RWPE2 (cell line): ENCODE data around the gene PEAR1.

Experiments
- ATAC-seq: fragments of 200-7000 bp; cut with Tn5 transposase; 3 replicates; pipeline ENCODE4 v1.9.1; 2021; ENCODE audit warnings: low read depth
- DNase-seq: peaks from one replicate; pipeline ENCODE4 v3.0.0-alpha.2; 2020; ENCODE audit warnings: low spot score
- H3K27ac ChIP-seq: fragments of 450-650 bp; 2 replicates; pipeline ENCODE4 v1.5.1; 2017; ENCODE audit warnings: mild to moderate bottlenecking; ENCODE audit not compliant: poor library complexity, severe bottlenecking
- H3K27me3 ChIP-seq: fragments of 250-450 bp; sonication (Bioruptor Pico); 2 replicates; pipeline ENCODE4 v1.5.1; 2021; ENCODE audit warnings: mild to moderate bottlenecking, moderate library complexity; ENCODE audit not compliant: insufficient read depth, poor library complexity, severe bottlenecking
- H3K36me3 ChIP-seq: fragments of 250-450 bp; sonication (Bioruptor Pico); 2 replicates; pipeline ENCODE4 v1.5.1; 2020; ENCODE audit warnings: low read depth, mild to moderate bottlenecking, moderate library complexity
- H3K4me1 ChIP-seq: fragments of 250-450 bp; sonication (Bioruptor Pico); 2 replicates; pipeline ENCODE4 v1.5.1; 2021; ENCODE audit warnings: mild to moderate bottlenecking, moderate library complexity; ENCODE audit not compliant: insufficient read depth, poor library complexity, severe bottlenecking
- H3K4me3 ChIP-seq: fragments of 250-450 bp; sonication (Bioruptor Pico); 2 replicates; pipeline ENCODE4 v1.5.1; 2021; ENCODE audit warnings: mild to moderate bottlenecking, moderate library complexity; ENCODE audit not compliant: severe bottlenecking
- H3K9me3 ChIP-seq: fragments of 250-450 bp; sonication (Bioruptor Pico); 2 replicates; pipeline ENCODE4 v1.5.1; 2021; ENCODE audit warnings: mild to moderate bottlenecking, moderate library complexity; ENCODE audit not compliant: severe bottlenecking
- TF ChIP-seq, protein P1 (sequence below): fragments of 450-650 bp; IDR thresholded peaks from one replicate; pipeline ENCODE4 v1.5.1; 2017; ENCODE audit warnings: mild to moderate bottlenecking, moderate library complexity; ENCODE audit not compliant: poor library complexity, severe bottlenecking

PEAR1 gene

GRCh38 chr1:156886583-156887281, 6.8 kb upstream of the PEAR1 start:
- DNase-seq (no peak), ATAC-seq (no peak)
- Histone ChIP-seq H3K36me3 (no peaks in the 10 kb centered on the region), H3K4me3 (no peak overlapping the region), H3K27me3 (no peaks in the 10 kb centered on the region), H3K4me1 (no peaks in the 10 kb centered on the region), H3K9me3 (no peaks in the 10 kb centered on the region), H3K27ac (no peak overlapping the region)
- TF ChIP-seq, protein P1, sequence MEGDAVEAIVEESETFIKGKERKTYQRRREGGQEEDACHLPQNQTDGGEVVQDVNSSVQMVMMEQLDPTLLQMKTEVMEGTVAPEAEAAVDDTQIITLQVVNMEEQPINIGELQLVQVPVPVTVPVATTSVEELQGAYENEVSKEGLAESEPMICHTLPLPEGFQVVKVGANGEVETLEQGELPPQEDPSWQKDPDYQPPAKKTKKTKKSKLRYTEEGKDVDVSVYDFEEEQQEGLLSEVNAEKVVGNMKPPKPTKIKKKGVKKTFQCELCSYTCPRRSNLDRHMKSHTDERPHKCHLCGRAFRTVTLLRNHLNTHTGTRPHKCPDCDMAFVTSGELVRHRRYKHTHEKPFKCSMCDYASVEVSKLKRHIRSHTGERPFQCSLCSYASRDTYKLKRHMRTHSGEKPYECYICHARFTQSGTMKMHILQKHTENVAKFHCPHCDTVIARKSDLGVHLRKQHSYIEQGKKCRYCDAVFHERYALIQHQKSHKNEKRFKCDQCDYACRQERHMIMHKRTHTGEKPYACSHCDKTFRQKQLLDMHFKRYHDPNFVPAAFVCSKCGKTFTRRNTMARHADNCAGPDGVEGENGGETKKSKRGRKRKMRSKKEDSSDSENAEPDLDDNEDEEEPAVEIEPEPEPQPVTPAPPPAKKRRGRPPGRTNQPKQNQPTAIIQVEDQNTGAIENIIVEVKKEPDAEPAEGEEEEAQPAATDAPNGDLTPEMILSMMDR: no peak

DNA sequence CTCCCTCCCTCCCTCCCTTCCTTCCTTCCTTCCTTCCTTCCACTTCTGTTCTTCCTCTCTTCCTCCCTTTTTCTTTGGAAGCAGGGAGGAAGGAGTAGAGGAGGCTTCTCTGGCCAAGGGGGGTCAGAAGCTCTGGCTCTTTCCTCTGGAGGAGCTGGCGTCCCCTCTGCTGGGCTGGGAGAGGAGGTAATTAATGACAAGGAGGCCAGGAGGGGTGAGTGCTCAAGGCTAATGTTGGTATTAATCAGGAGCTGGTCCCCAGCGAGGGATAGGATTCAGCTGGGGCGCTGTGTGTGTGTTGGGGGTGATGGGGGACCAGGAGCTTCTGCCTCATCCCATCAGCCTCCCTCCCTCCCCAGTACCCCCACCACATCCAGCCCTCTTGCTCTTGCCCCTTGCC, 6.2 kb upstream of the PEAR1 start:
- Histone ChIP-seq H3K9me3 (no peaks in the 10 kb centered on the region), H3K4me1 (no peaks in the 10 kb centered on the region), H3K36me3 (no peaks in the 10 kb centered on the region), H3K27me3 (no peaks in the 10 kb centered on the region), H3K27ac (no peak overlapping the region), H3K4me3 (no peak overlapping the region)
- ATAC-seq (no peak), DNase-seq (no peak)
- TF ChIP-seq, protein P1: no peak

- no peaks in the 10 kb centered on the region for H3K27me3 ChIP-seq
- H3K27ac ChIP-seq: no peak overlapping the region
- H3K4me3 ChIP-seq: no peak overlapping the region
- TF ChIP-seq, protein P1: no peak
- no peaks in the 10 kb centered on the region for H3K36me3 ChIP-seq
- H3K9me3 ChIP-seq: no peaks in the 10 kb centered on the region
- no peak for DNase-seq
- ATAC-seq: no peak
- H3K4me1 ChIP-seq: no peaks in the 10 kb centered on the region
These were observed 5.8 kb upstream of the PEAR1 start for GRCh38 chr1:156887734-156888133.

DNA sequence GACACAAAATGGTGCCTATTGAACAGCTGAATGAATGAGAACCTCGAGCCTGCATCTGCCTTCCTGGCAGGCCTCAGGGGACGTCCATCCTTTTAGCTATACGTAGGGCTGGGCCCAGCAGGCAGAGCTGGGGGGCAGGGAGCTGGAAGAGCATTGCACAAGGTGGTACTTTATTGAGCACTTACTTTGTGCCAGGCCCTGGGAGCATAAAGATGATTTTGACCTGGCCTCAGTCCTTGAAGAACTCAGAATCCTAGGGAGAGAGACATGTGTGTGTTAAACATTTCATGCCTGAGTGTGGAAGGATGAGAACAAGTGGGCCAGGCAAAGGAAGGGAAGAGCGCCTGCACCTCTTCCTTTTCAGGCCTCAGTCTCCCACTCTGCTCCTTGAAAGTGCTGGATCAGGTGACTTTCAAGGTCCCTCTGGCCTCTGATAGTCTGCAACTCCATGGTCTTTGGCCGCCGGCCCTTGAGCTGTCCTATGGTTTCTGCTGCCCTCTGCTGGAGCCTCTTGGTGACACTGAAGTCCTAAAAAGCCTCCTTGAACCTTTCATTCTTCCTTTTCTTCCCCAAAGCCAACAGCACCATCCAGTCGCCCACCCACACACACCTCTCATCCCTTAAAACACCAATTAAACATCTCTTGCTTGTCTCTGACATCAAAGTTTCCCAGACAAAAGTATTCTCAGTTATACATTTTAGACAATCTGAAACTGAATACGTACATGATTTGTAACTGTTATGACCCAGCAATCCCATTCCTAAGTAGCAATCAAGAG, 3.5 kb upstream of the PEAR1 start:
- Histone ChIP-seq H3K27me3 (no peaks in the 10 kb centered on the region), H3K9me3 (no peaks in the 10 kb centered on the region), H3K4me1 (no peaks in the 10 kb centered on the region), H3K27ac (no peak overlapping the region), H3K36me3 (no peaks in the 10 kb centered on the region), H3K4me3 (no peak overlapping the region)
- TF ChIP-seq, protein P1: peak; percentile 95
- no peak for DNase-seq
- 0 out of 3 replicates have a peak, but pooled peaks have one; percentile 27 for ATAC-seq
